ENCODE data around the gene MAP3K20.
A peak's percentile ranks its signal among the peaks of the same experiment; 100 is the strongest.
"Not testable (repeated sequence)": the region's sequence is repeated elsewhere in the genome, so short reads cannot be mapped to it uniquely, and the experiment has no call there.

The MAP3K20 gene

GRCh38 chr2:173161507-173161906, 85.9 kb downstream of the MAP3K20 start:
- DNase-seq (ENCODE audit: low read depth), result no peak

- not testable (repeated sequence) for DNase-seq (ENCODE audit: low read depth)
Measured at GRCh38 chr2:173163357-173163756, 87.7 kb downstream of the MAP3K20 start.

GRCh38 chr2:173164396-173164795, 88.8 kb downstream of the MAP3K20 start:
- DNase-seq (ENCODE audit: low read depth), result no peak

GRCh38 chr2:173165443-173166238, 90.0 kb downstream of the MAP3K20 start:
- DNase-seq (ENCODE audit: low read depth), result no peak

GRCh38 chr2:173171321-173171720, 95.7 kb downstream of the MAP3K20 start:
- DNase-seq (ENCODE audit: low read depth), result peak; percentile 40

- peak; percentile 86 for DNase-seq (ENCODE audit: low read depth)
Measured at GRCh38 chr2:173171924-173172643, 96.4 kb downstream of the MAP3K20 start.

- DNase-seq (ENCODE audit: low read depth), result not testable (repeated sequence)
Measured at GRCh38 chr2:173174339-173174738, 98.7 kb downstream of the MAP3K20 start.

- DNase-seq (ENCODE audit: low read depth), result peak; percentile 51
Measured at GRCh38 chr2:173175222-173175621, 99.6 kb downstream of the MAP3K20 start.

GRCh38 chr2:173181982-173182381, 106.3 kb downstream of the MAP3K20 start:
- no peak for DNase-seq (ENCODE audit: low read depth)

- peak; percentile 100 for DNase-seq (ENCODE audit: low read depth)
Measured at GRCh38 chr2:173184031-173185004, 108.7 kb downstream of the MAP3K20 start.

- DNase-seq (ENCODE audit: low read depth), result no peak
Measured at GRCh38 chr2:173185437-173185836, 109.8 kb downstream of the MAP3K20 start.

- peak; percentile 79 for DNase-seq (ENCODE audit: low read depth)
Measured at GRCh38 chr2:173187941-173188788, 112.5 kb downstream of the MAP3K20 start.

GRCh38 chr2:173191601-173192000, 116.0 kb downstream of the MAP3K20 start:
- peak; percentile 65 for DNase-seq (ENCODE audit: low read depth)

GRCh38 chr2:173192071-173192470, 116.4 kb downstream of the MAP3K20 start:
- DNase-seq (ENCODE audit: low read depth), result no peak

GRCh38 chr2:173193925-173194324, 118.3 kb downstream of the MAP3K20 start:
- DNase-seq (ENCODE audit: low read depth), result peak; percentile 63

- DNase-seq (ENCODE audit: low read depth), result no peak
Measured at GRCh38 chr2:173195100-173195499, 119.5 kb downstream of the MAP3K20 start.

GRCh38 chr2:173196080-173196479, 120.4 kb downstream of the MAP3K20 start:
- DNase-seq (ENCODE audit: low read depth), result no peak

GRCh38 chr2:173196638-173197037, 121.0 kb downstream of the MAP3K20 start:
- DNase-seq (ENCODE audit: low read depth), result no peak

- DNase-seq (ENCODE audit: low read depth), result no peak
Measured at GRCh38 chr2:173198327-173198726, 122.7 kb downstream of the MAP3K20 start.

GRCh38 chr2:173199294-173199693, 123.6 kb downstream of the MAP3K20 start:
- DNase-seq (ENCODE audit: low read depth), result no peak

- no peak for DNase-seq (ENCODE audit: low read depth)
Measured at GRCh38 chr2:173202570-173202969, 126.9 kb downstream of the MAP3K20 start.

Data from EH (cell line).